Lower leg skin (tissue), 4 donors: Measurements from ENCODE around the gene CDKN2B-AS1. TPM values are rescaled to one million over a fixed set of nuclear protein-coding genes. Genes with fewer than 3 reads are reported as not detected.

ENCODE experiments used
- DNase-seq, 2 donors: peaks; one replicate each; pipeline ENCODE4 v3.0.0-alpha.2; 2019; ENCODE audit warnings: low spot score in 2 of 2
- H3K4me3 ChIP-seq: fragments of 200-600 bp; sonication (generic); 2 replicates; pipeline ENCODE4 v1.5.1; 2017; ENCODE audit warnings: mild to moderate bottlenecking, low read depth; ENCODE audit not compliant: poor library complexity, severe bottlenecking
- CTCF ChIP-seq, 3 donors: fragments of 450-650 bp; IDR thresholded peaks; one replicate each; pipeline ENCODE4 v1.5.1; 2016; ENCODE audit warnings: antibody characterized with exemption in 3 of 3, mild to moderate bottlenecking in 3 of 3, moderate library complexity in 2 of 3
- POLR2A ChIP-seq, 2 donors: fragments of 450-650 bp; IDR thresholded peaks; one replicate each; pipeline ENCODE4 v1.6.1; 2016 to 2017; ENCODE audit warnings: antibody characterized with exemption in 2 of 2, mild to moderate bottlenecking in 1 of 2, moderate library complexity in 1 of 2
- WGBS, 2 donors: methylation state at CpG; one replicate each; pipeline ENCODE4 v1.1.5; 2018; 5-methylcytosine and 5-hydroxymethylcytosine counted together
- intact Hi-C: fragments of 100-400 bp; cut with DNase I; formaldehyde crosslinking; loops from one replicate; pipeline ENCODE4 v1.15.0; 2023; ENCODE audit warnings: low total_unique reads
- total RNA-seq, 4 donors: library from RNA; depleted of rRNA; stranded (reverse); fragments of >200 nt; gene quantifications; one replicate each; pipeline ENCODE4 v1.1.0, GENCODE V29; 2016

CDKN2B-AS1 gene
- total RNA-seq, 4 donors from 2014 or later: 0.49 TPM; not detected in 3

- no peak for TF ChIP-seq POLR2A (IDR thresholded peaks at IDR 0.05)
- TF ChIP-seq CTCF (IDR thresholded peaks at IDR 0.05): no peak
- intact Hi-C loops: no loop called here
- no peak overlapping the region for H3K4me3 ChIP-seq
- no peak for DNase-seq
- WGBS, 2 donors: 77 to 83% methylated on average over 4 of the region's 4 CpGs
Measured at GRCh38 chr9:22031655-22032411, 37.2 kb downstream of the CDKN2B-AS1 start.

- WGBS, 2 donors: 58 to 68% methylated on average over 8 of the region's 8 CpGs
- DNase-seq: no peak
- no peak overlapping the region for H3K4me3 ChIP-seq
- no peak for TF ChIP-seq CTCF (IDR thresholded peaks at IDR 0.05)
- no peak for TF ChIP-seq POLR2A (IDR thresholded peaks at IDR 0.05)
- intact Hi-C loops: no loop called here
Measured at GRCh38 chr9:22033012-22033630, 38.5 kb downstream of the CDKN2B-AS1 start.

- no peak for DNase-seq
- TF ChIP-seq POLR2A (IDR thresholded peaks at IDR 0.05) (no peak), CTCF (IDR thresholded peaks at IDR 0.05) (no peak)
- 60 to 75% methylated on average over 2 of the region's 2 CpGs for WGBS, 2 donors
- H3K4me3 ChIP-seq: no peak overlapping the region
- intact Hi-C loops: no loop called here
Measured at GRCh38 chr9:22035591-22036011, 41.0 kb downstream of the CDKN2B-AS1 start.

GRCh38 chr9:22036866-22037626, 42.5 kb downstream of the CDKN2B-AS1 start:
- TF ChIP-seq POLR2A (IDR thresholded peaks at IDR 0.05): no peak
- TF ChIP-seq CTCF (IDR thresholded peaks at IDR 0.05): no peak
- 56 to 63% methylated on average over 4 of the region's 4 CpGs for WGBS, 2 donors
- peak in 1 of 2 donors; percentile 39 for DNase-seq
- no peak overlapping the region for H3K4me3 ChIP-seq
- intact Hi-C loops: no loop called here

- intact Hi-C loops: no loop called here
- no peak overlapping the region for H3K4me3 ChIP-seq
- no peak for DNase-seq
- TF ChIP-seq POLR2A (IDR thresholded peaks at IDR 0.05) (no peak), CTCF (IDR thresholded peaks at IDR 0.05) (no peak)
- 18 to 19% methylated on average over 2 of the region's 2 CpGs for WGBS, 2 donors
Measured at GRCh38 chr9:22037954-22038690, 43.5 kb downstream of the CDKN2B-AS1 start.
